ENCODE measurements around the gene CTNNA3.

CTNNA3 gene

DNA sequence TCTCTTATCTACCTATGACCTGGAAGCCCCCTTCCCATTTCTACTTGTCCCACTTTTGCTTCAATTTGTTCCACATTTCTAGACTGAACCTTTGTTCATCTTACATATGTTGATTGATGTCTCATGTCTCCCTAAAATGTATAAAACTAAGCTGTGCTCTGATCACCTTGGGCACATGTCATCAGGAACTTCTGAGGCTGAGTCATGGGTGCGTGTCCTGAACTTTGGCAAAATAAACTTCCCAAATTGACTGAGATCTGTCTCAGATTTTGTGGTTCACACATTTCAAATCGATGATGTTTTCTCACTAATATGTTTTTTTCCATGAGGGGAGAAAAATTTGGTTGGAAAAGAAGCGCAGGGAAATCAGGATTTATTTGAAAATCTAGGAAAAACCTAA lies 1176.4 kb downstream of the CTNNA3 start:
- Histone ChIP-seq H3K4me1 (ENCODE audit: control insufficient read depth, low read length) (no peaks in the 10 kb centered on the region), H3K27ac (ENCODE audit: low read depth, low read length) (no peak overlapping the region), H3K4me2 (ENCODE audit: low read length) (no peak overlapping the region), H3K27me3 (ENCODE audit: control insufficient read depth, low read length) (no peaks in the 10 kb centered on the region), H3F3A (ENCODE audit: control insufficient read depth, insufficient read depth) (no peaks in the 10 kb centered on the region), H3K36me3 (ENCODE audit: control insufficient read depth, low read length) (no peaks in the 10 kb centered on the region), H3K9me3 (ENCODE audit: control insufficient read depth, insufficient read depth, low read length) (no peaks in the 10 kb centered on the region), H3K9me2 (replicated peaks; ENCODE audit: control insufficient read depth, low read length) (no peaks in the 10 kb centered on the region), H3K4me3 (ENCODE audit: low read length) (no peak overlapping the region), H3K79me2 (ENCODE audit: control insufficient read depth, low read length) (no peaks in the 10 kb centered on the region), H4K20me1 (ENCODE audit: control insufficient read depth, insufficient read depth, low read depth, low read length) (no peaks in the 10 kb centered on the region)
- no peak for TF ChIP-seq CTCF (IDR thresholded peaks at IDR 0.05; ENCODE audit: low read depth, low read length, poor library complexity, severe bottlenecking)
- no peak for TF ChIP-seq EZH2phosphoT487 (IDR thresholded peaks at IDR 0.05; ENCODE audit: borderline replicate concordance, low read length)

GRCh38 chr10:66514666-66515065 lies 1181.3 kb downstream of the CTNNA3 start:
- Histone ChIP-seq H3K9me3 (ENCODE audit: control insufficient read depth, insufficient read depth, low read length) (no peaks in the 10 kb centered on the region; the same call in 1 of the 2 replicates), H3K27ac (ENCODE audit: low read depth, low read length) (no peak overlapping the region), H3K4me2 (ENCODE audit: low read length) (no peak overlapping the region), H4K20me1 (ENCODE audit: control insufficient read depth, insufficient read depth, low read depth, low read length) (no peaks in the 10 kb centered on the region), H3K36me3 (ENCODE audit: control insufficient read depth, low read length) (no peaks in the 10 kb centered on the region), H3K79me2 (ENCODE audit: control insufficient read depth, low read length) (no peaks in the 10 kb centered on the region), H3K27me3 (ENCODE audit: control insufficient read depth, low read length) (no peaks in the 10 kb centered on the region), H3K4me1 (ENCODE audit: control insufficient read depth, low read length) (no peaks in the 10 kb centered on the region), H3F3A (ENCODE audit: control insufficient read depth, insufficient read depth) (no peaks in the 10 kb centered on the region), H3K4me3 (ENCODE audit: low read length) (no peak overlapping the region), H3K9me2 (replicated peaks; ENCODE audit: control insufficient read depth, low read length) (no peaks in the 10 kb centered on the region)
- TF ChIP-seq EZH2phosphoT487 (IDR thresholded peaks at IDR 0.05; ENCODE audit: borderline replicate concordance, low read length): no peak
- TF ChIP-seq CTCF (IDR thresholded peaks at IDR 0.05; ENCODE audit: low read depth, low read length, poor library complexity, severe bottlenecking): no peak

DNA sequence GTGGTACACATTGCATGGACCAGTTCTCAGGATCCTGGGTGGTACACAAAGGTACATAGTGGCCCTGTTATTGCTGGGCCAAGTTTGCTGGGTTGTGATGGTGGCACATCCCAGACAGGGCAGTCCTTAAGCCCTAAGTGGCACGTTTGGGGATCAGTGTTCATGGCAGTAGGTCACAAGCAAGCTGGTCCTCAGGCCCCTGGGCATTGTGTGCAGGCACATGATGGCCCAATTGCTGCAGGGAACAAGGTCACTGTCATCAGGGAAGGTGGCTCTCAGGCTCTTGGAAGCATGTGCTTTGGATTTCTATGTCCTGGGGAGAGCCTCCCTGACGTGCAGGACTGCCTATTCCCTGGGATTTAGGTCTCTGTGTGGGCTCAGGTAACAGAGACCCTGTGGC lies 1182.5 kb downstream of the CTNNA3 start:
- TF ChIP-seq CTCF (IDR thresholded peaks at IDR 0.05; ENCODE audit: low read depth, low read length, poor library complexity, severe bottlenecking) (no peak), EZH2phosphoT487 (IDR thresholded peaks at IDR 0.05; ENCODE audit: borderline replicate concordance, low read length) (no peak)
- H4K20me1 ChIP-seq (ENCODE audit: control insufficient read depth, insufficient read depth, low read depth, low read length): no peaks in the 10 kb centered on the region

More for the DNA sequence above, 1182.5 kb downstream of the CTNNA3 start:
- H3F3A ChIP-seq (ENCODE audit: control insufficient read depth, insufficient read depth): no peaks in the 10 kb centered on the region
- no peak overlapping the region for H3K27ac ChIP-seq (ENCODE audit: low read depth, low read length)
- no peaks in the 10 kb centered on the region for H3K27me3 ChIP-seq (ENCODE audit: control insufficient read depth, low read length)
- H3K4me2 ChIP-seq (ENCODE audit: low read length): no peak overlapping the region
- no peaks in the 10 kb centered on the region; the same call in 1 of the 2 replicates for H3K9me3 ChIP-seq (ENCODE audit: control insufficient read depth, insufficient read depth, low read length)
- no peak overlapping the region for H3K4me3 ChIP-seq (ENCODE audit: low read length)
- H3K79me2 ChIP-seq (ENCODE audit: control insufficient read depth, low read length): no peaks in the 10 kb centered on the region
- no peaks in the 10 kb centered on the region for H3K36me3 ChIP-seq (ENCODE audit: control insufficient read depth, low read length)
- H3K4me1 ChIP-seq (ENCODE audit: control insufficient read depth, low read length): no peaks in the 10 kb centered on the region
- no peaks in the 10 kb centered on the region for H3K9me2 ChIP-seq (replicated peaks; ENCODE audit: control insufficient read depth, low read length)

Data from DOHH2 (cell line).